ENCODE results near the gene SLC11A1.

GRCh38 chr2:218382785-218383184 lies 712 bp downstream of the SLC11A1 start:
- TF ChIP-seq CTCF (conservative IDR thresholded peaks at IDR 0.05; ENCODE audit: low read length) = no peak
- TF ChIP-seq EZH2phosphoT487 (IDR thresholded peaks at IDR 0.05; ENCODE audit: borderline replicate concordance, low read depth, low read length) = no peak
